Ammon's horn (tissue), 1 donor: ENCODE data around the gene GH2.
"Not testable (repeated sequence)": the region's sequence is repeated elsewhere in the genome, so short reads cannot be mapped to it uniquely, and the experiment has no call there.

Experiments used
- DNase-seq: peaks from one replicate; pipeline ENCODE4 v3.0.0-alpha.2; 2016; ENCODE audit warnings: low spot score

Gene GH2

DNA sequence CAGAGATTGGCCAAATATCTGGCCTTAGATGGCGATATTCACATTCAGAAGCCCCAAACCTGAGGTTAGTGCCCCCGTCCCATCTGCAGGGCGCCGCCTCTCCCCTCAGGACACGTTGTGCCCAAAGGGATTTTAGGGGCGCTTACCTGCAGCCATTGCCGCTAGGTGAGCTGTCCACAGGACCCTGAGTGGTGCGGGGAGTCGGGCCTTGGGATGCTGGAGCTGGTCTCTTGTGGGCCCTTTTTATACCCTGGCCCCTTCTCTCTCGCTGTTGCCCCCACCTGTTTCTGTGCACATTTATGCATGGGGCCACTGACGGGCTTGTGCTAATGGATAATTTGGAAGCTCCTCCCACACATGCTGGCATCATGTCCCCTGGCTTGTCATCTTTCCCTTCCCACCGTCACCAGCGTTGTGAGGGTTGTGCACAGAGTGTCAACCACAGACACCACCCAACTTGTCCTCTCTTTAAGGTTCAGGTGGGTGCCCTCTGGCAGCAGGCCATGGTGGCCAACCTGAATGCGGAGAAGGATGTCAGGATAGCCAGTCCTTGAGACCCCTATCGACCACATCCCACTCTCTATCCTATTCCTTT lies 29.4 kb upstream of the GH2 start, which contains the start of gene CSHL1:
Gene CSHL1, minus strand, starts transcription at position 218 of the 595 bp plus-strand sequence. Its CDS starts 62 bp downstream, at position 156.
- no peak for DNase-seq

DNA sequence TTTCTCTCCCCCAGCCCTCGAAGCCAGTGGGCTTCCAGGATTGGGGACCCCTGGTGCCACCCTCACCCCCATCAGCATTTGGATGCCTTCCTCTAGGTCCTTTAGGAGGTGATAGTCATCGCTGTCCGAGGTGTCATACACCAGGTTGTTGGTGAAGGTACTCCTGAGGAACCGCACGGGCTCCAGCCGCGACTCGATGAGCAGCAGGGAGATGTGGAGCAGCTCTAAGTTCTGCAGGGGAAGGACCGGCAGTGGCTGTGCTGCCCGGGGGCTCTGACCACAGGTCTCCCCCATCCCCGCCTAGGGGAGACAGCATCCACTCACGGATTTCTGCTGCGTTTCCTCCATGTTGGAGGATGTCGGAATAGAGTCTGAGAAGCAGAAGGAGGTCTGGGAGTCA lies 28.4 kb upstream of the GH2 start:
- DNase-seq: no peak

DNA sequence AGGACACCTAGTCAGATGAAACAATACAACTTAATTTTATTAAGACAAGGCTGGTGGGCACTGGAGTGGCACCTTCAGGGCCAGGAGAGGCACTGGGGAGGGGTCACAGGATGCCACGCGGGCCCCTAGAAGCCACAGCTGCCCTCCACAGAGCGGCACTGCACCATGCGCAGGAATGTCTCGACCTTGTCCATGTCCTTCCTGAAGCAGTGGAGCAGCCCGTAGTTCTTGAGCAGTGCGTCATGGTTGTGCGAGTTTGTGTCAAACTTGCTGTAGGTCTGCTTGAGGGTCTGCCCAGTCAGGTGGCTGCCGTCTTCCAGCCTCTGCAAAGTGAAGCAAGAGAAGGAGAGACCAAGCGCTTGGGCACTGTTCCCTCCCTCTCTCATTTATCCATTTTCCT lies 27.8 kb upstream of the GH2 start:
- not testable (repeated sequence) for DNase-seq

DNA sequence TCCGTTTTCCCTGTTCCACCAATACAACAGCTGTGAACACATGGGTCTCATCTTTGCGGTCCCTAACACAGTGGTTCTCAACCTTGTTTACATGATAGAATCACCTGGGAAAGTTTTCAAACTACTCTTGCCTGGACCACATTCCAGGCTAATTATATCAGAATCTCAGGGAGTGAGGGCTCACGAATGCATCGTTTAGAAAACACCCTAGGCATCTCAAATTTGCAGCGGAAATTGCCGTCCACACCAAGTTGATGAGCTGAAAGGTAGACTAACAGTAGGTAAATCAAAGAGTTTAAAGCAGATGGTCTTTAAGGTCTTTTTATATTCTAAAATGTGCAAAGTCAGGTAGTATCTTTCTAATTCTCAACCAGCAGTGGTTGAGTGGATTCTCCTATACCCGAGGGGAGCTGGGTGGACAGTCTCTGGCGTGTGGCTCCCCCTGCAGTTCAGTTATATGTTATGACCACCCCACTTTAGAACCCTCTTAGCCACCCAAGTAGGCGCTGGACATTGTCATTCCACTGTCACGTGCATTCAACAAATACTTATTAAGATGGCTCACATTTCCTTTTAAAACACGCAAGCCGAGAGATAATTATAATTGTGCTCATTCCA lies 25.5 kb upstream of the GH2 start:
- DNase-seq: not testable (repeated sequence)

DNA sequence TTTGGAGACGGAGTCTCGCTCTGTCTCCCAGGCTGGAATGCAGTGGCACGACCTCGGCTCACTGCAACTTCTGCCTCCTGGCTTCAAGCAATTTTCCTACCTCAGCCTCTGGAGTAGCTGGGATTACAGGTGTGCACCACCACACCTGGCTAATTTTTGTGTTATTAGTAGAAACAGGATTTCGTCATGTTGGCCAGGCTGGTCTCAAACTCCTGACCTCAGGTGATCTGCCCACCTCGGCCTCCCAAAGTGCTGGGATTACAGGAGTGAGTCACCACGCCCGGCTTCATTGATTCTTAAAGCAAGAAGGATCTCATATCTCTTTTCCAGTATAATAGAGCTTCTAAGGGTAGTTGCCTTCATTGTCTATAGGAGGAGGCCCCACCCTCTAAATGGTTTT lies 23.1 kb upstream of the GH2 start:
- DNase-seq: not testable (repeated sequence)

DNA sequence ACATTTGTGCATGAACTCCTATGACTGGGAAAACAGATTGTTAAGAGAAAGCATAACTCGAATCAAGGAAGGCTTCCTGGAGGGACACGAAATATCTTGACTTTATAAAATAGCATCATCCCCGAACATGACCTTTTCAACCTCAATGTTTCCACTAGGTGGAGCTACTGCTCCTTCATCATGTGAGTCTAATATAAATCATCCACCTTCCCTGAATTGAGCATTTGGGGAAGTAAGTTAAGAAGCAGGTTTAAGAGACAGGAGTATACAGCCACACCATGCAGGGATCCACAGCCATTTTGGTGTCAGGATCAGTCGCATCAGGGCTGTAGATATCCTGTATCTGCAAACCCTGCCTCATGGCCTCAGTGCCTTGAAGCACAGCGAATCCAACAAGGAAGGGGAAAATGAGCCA lies 22.1 kb upstream of the GH2 start:
- not testable (repeated sequence) for DNase-seq

DNA sequence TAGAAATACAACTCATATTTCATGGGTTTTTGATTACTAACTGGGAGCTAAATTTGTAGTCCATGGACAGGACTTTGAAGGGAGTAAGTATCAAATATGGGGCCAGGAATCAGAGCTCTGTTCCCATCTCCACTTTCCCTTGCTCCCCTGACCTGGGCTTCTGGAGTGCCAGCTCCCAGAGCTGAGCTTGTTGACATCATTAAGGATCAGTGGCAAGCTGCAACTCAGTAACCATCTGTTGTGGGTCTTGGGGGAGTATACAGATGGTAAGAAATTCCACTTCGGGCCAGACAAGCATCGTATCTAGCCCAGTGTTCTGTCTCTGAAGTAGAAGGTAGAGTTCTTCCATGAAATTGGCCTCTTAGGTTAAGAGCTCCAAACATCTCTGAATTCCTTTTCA lies 20.2 kb upstream of the GH2 start:
- DNase-seq: not testable (repeated sequence)

DNA sequence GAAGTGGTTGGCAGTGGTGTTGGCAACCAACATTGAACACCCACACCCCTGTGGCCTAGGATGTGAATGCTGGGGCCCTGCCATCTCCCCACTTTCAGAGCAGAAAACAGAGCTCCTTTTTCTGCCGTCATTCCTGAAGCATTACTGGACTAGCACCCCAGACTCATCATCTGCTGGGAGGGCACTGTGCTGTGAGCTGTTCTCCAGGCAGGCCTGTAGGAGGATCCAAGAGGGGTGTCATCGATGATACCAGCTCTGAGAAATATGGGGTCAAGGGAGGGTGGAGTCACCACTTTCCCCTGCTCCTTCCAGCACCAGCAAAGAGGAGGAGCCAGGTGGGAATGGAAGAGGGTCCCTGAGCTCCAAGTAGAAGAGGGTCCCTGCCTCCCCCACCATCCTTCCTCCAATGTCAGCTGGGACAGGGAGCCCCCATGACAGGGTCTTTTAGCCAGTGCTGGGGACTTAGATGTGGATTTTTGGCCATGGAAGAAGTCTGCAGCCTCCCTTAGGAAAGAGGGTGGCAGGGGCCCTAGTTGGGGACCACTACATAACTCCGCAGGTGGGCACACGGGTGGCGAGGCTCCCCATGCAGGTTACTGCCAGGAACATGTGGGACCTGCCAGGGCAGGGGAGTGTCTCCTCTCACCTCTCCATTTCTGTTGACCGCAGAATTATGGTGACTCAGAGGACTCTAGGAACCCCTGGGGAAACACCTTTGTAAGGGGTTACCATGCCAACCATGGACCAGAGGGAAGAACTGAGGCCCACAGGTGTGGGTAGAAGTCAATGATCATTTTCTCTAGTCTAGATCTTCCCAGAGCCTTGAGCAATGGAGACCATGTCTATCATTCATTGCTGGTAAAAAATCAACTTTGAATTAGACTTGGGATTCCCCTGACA lies 17.4 kb upstream of the GH2 start:
- not testable (repeated sequence) for DNase-seq

DNA sequence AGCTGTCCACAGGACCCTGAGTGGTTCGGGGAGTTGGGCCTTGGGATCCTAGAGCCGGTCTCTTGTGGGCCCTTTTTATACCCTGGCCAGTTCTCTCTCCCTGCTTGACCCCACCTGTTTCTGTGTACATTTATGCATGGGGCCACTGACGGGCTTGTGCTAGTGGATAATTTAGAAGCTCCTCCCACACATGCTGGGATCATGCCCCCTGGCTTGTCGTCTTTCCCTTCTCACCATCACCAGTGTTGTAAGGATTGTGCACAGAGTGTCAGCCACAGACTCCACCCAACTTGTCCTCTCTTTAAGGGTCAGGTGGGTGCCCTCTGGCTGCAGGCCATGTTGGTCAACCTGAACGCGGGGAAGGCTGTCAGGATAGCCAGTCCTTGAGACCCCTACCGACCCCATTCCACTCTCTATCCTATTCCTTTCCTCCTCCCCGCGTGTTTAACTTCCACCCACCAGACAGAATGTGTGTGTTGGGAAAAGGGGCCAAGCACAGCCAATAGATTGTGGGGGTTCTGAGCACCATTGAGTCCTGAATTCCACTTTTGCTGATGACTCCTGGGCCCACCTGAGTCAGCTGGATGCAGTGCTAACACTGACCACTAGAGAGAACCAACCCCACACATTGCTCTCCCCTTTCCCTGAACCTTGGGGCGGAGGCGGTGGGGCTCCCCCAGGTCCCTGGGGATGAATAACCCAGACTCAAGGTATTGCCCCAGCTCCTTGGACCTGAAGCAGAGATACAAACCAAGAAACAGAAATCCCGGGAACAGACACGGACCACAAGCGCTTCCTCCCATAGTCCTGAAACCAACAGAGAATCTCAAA lies 15.0 kb upstream of the GH2 start, which contains the start of gene CSH1:
Gene CSH1, minus strand, starts transcription at position 51 of the 831 bp plus-strand sequence. CDS start 63 bp downstream, outside the sequence.
- DNase-seq: not testable (repeated sequence)

DNA sequence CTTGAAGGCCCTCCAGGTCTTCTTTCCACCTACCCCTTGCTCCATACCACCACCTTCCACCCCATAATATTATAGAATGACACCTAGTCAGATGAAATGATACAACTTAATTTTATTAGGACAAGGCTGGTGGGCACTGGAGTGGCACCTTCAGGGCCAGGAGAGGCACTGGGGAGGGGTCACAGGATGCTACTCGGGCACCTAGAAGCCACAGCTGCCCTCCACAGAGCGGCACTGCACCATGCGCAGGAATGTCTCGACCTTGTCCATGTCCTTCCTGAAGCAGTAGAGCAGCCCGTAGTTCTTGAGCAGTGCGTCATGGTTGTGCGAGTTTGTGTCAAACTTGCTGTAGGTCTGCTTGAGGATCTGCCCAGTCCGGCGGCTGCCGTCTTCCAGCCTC lies 13.1 kb upstream of the GH2 start:
- not testable (repeated sequence) for DNase-seq

DNA sequence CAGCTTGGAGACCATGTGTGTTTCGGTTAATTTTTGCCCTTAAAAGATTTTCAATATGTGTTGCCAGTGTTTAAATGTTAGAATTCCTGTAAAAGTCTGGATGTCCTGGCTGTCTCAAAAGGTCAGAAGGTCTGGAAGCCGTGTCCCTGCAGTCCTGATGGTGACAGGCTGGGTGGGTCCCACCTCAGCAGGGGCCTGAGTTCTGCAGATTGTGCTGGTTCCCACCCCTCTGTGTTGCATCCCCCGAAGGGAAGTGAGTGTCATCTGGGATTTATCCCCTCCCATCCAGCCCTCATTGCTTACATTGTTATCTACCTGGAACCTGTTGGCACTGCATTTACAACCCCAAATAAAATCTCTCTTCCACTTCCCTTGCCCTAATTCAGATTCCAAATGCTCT lies 12.3 kb upstream of the GH2 start:
- not testable (repeated sequence) for DNase-seq

DNA sequence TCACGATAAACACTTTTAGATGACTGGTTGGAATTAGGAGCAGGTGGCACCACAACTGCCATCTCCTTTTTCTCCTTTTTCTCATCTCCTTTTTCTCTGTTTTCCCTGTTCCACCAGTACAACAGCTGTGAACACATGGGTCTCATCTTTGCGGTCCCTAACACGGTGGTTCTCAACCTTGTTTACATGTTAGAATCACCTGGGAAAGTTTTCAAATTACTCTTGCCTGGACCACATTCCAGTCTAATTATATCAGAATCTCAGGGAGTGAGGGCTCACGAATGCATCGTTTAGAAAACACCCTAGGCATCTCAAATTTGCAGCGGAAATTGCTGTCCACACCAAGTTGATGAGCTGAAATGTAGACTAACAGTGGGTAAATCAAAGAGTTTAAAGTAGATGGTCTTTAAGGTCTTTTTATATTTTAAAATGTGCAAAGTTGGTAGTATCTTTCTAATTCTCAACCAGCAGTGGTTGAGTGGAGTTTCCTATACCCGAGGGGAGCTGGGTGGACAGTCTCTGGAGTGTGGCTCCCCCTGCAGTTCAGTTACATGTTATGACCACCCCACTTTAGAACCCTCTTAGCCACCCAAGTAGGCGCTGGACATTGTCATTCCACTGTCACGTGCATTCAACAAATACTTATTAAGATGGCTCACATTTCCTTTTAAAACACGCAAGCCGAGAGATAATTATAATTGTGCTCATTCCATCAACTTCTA lies 10.7 kb upstream of the GH2 start:
- DNase-seq: not testable (repeated sequence)

DNA sequence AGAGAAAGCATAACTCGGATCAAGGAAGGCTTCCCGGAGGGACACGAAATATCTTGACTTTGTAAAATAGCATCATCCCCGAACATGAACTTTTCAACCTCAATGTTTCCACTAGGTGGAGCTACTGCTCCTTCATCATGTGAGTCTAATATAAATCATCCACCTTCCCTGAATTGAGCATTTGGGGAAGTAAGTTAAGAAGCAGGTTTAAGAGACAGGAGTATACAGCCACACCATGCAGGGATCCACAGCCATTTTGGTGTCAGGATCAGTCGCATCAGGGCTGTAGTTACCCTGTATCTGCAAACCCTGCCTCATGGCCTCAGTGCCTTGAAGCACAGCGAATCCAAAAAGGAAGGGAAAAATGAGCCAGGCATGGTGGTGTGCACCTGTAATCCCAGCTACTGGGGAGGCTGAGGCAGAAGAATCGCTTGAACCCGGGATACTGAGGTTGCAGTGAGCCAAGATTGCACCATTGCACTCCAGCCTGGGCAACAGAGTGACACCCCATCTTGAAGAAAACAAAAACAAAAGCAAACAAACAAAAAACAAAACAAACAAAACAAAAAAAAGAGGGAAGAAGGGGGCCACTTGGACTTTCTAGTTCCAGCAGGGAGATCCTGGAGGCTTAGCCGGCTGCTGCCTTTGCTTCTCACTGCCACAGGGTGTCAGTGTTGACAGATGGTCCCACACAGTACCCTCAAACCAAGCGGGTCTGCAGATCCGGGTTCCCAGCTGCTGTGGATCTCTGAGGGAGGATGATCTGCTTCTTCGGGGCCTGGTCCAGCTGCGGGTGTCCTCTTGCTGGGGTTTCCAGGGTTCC lies 7.5 kb upstream of the GH2 start:
- peak; percentile 57 for DNase-seq

DNA sequence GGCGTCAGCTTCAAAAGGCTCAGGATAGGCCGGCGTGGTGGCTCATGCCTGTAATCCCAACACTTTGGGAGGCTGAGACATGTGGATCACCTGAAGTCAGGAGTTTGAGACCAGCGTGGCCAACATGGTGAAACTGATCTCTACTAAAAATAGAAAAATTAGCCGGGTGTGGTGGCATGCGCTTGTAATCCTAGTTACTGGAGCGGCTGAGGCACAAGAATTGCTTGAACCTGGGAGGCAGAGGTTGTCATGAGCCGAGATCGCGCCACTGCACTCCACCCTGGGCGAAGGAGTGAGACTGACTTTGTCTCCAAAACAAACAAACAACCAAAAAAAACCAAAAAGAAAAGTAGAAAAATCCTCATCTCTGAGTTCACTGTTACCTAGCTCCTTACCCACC lies 3.4 kb upstream of the GH2 start:
- DNase-seq: not testable (repeated sequence)

DNA sequence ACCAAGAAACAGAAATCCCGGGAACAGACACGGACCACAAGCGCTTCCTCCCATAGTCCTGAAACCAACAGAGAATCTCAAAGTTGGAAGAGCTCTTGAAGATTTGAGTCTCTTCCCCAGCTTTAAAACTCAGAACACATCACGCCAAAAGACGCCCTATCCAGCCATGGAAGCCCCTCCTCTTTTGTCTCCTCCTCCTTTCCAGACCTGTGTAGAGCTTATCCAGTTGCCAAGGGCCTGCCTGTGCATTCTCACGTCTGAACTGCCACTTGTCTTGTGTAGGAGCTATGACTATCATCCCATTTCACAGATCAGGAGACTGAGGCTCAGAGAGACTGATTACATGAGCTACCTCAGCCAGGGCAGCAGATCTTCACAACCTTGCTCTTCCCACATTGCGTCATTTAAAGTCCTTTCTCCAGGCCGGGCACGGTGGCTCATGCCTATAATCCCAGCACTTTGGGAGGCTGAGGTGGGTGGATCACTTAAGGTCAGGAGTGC lies 932 bp upstream of the GH2 start:
- DNase-seq: not testable (repeated sequence)

DNA sequence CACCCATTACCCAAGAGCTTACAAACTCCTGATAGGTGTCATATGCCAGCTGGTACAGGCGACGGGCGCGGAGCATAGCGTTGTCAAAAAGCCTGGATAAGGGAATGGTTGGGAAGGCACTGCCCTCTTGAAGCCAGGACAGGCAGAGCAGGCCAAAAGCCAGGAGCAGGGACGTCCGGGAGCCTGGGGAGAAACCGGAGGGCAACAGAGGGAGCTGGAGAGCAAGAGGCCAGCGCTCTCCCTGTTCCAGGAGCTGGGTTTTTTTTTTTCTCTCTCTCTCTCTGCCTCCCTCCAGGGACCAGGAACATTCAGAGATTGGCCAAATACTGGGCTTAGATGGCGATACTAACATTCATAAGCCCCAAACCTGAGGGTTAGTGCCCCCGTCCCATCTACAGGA lies 407 bp downstream of the GH2 start:
- DNase-seq: not testable (repeated sequence)

DNA sequence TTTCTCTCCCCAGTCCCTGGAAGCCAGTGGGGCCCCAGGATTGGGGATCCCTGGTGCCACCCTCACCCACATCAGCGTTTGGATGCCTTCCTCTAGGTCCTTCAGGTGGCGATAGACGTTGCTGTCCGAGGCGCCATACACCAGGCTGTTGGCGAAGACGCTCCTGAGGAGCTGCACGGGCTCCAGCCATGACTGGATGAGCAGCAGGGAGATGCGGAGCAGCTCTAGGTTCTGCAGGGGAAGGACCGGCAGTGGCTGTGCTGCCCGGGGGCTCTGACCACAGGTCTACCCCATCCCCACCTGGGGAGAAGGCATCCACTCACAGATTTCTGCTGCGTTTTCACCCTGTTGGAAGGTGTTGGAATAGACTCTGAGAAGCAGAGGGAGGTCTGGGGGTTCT lies 1.0 kb downstream of the GH2 start:
- DNase-seq: no peak

DNA sequence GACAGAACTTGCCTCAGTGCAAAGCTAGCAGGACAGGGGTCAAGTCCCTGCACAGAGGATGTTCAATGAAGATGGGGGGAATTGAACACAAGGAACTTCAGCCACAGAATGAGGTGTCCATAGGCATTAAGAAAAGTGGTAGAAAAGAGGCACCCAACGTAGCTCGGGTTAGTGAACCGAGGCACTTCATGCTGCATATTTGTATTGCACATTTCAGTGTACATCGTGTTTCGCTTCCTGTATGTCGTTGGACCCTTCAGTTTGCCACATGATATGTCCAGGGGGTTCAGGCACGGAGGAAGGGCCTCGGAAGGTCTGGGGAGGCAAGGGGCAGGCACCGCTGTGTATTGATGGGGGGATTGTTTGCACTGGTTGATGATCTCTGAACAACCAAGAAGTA lies 3.3 kb downstream of the GH2 start:
- DNase-seq: not testable (repeated sequence)

DNA sequence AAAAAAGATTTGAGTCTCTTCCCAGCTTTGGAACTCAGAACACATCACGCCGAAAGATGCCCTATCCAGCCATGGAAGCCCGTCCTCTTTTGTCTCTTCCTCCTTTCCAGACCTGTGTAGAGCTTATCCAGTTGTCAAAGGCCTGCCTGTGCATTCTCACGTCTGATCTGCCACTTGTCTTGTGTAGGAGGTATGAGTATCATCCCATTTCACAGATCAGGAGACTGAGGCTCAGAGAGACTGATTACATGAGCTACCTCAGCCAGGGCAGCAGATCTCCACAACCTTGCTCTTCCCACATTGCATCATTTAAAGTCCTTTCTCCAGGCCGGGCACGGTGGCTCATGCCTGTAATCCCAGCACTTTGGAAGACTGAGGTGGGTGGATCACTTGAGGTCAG lies 7.1 kb downstream of the GH2 start:
- not testable (repeated sequence) for DNase-seq

DNA sequence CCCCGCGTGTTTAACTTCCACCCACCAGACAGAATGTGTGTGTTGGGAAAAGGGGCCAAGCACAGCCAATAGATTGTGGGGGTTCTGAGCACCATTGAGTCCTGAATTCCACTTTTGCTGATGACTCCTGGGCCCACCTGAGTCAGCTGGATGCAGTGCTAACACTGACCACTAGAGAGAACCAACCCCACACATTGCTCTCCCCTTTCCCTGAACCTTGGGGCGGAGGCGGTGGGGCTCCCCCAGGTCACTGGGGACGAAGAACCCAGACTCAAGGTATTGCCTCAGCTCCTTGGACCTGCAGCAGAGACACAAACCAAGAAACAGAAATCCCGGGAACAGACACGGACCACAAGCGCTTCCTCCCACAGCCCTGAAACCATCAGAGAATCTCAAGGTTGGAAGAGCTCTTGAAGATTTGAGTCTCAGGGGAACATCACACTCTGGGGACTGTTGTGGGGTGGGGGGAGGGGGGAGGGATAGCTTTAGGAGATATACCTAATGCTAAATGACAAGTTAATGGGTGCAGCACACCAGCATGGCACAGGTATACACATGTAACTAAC lies 7.6 kb downstream of the GH2 start:
- DNase-seq: not testable (repeated sequence)
